CD4-positive, alpha-beta memory T cell (primary cell): Measurements from ENCODE around the gene RUBCN. TPM values are rescaled to one million over a fixed set of nuclear protein-coding genes. Genes with fewer than 3 reads are reported as not detected.

Experiments
- CTCF ChIA-PET: fragments of 350-600 bp; sonication (Branson Sonifier 250); formaldehyde crosslinking; loops from one replicate; lab custom pipeline; 2021; ENCODE audit warnings: inconsistent platforms; ENCODE audit not compliant: partially characterized antibody; lab: Charles Lee
- POLR2A ChIA-PET: fragments of 350-600 bp; sonication (Branson Sonifier 250); formaldehyde crosslinking; loops from one replicate; lab custom pipeline; 2021; ENCODE audit not compliant: partially characterized antibody; lab: Charles Lee
- DNase-seq, 5 donors: peaks; one replicate each; pipeline versions ENCODE4 v3.0.0 to v3.0.0-alpha.2; 2020 to 2022; ENCODE audit warnings: mixed read lengths in 1 of 5
- H3K27ac ChIP-seq: one replicate; pipeline ENCODE4 v1.7.0; 2013; ENCODE audit warnings: low read depth, low read length
- H3K27me3 ChIP-seq: 2 replicates; pipeline ENCODE4 v1.7.0; 2013; ENCODE audit warnings: mild to moderate bottlenecking, low read length, moderate library complexity; ENCODE audit not compliant: insufficient read depth
- H3K36me3 ChIP-seq: 2 replicates; pipeline ENCODE4 v1.7.0; 2013; ENCODE audit warnings: mild to moderate bottlenecking, low read length, moderate library complexity; ENCODE audit not compliant: insufficient read depth
- H3K4me1 ChIP-seq: 2 replicates; pipeline ENCODE4 v1.7.0; 2013; ENCODE audit warnings: mild to moderate bottlenecking, low read length, moderate library complexity; ENCODE audit not compliant: insufficient read depth
- H3K4me3 ChIP-seq, 2 donors: one replicate each; pipeline ENCODE4 v1.7.0; 2013; ENCODE audit warnings: low read length in 2 of 2, mild to moderate bottlenecking in 1 of 2
- H3K9me3 ChIP-seq, 2 donors: one replicate each; pipeline ENCODE4 v1.7.0; 2013; ENCODE audit warnings: low read length in 2 of 2, control low read depth in 1 of 2; ENCODE audit not compliant: control insufficient read depth in 1 of 2
- H3K27ac Mint-ChIP-seq, 7 donors: one replicate each; pipeline ENCODE4 v1.8.0; 2020 to 2021; ENCODE audit warnings: mixed read lengths in 7 of 7, mild to moderate bottlenecking in 6 of 7, inconsistent platforms in 3 of 7, moderate library complexity in 3 of 7
- H3K27me3 Mint-ChIP-seq, 2 donors: one replicate each; pipeline ENCODE4 v1.8.0; 2020 to 2021; ENCODE audit warnings: mixed read lengths in 2 of 2
- H3K36me3 Mint-ChIP-seq, 2 donors: one replicate each; pipeline ENCODE4 v1.8.0; 2020 to 2021; ENCODE audit warnings: mixed read lengths in 2 of 2, inconsistent platforms in 1 of 2, mild to moderate bottlenecking in 1 of 2
- H3K4me1 Mint-ChIP-seq, 4 donors: one replicate each; pipeline ENCODE4 v1.8.0; 2020 to 2021; ENCODE audit warnings: mixed read lengths in 4 of 4, mild to moderate bottlenecking in 1 of 4
- H3K4me3 Mint-ChIP-seq, 8 donors: one replicate each; pipeline ENCODE4 v1.8.0; 2020 to 2021; ENCODE audit warnings: mixed read lengths in 8 of 8, mild to moderate bottlenecking in 7 of 8, moderate library complexity in 6 of 8, inconsistent platforms in 3 of 8
- H3K9me3 Mint-ChIP-seq, 8 donors: one replicate each; pipeline ENCODE4 v1.8.0; 2020 to 2021; ENCODE audit warnings: mixed read lengths in 8 of 8, mild to moderate bottlenecking in 5 of 8, inconsistent platforms in 3 of 8, moderate library complexity in 1 of 8
- intact Hi-C: fragments of 100-400 bp; cut with micrococcal nuclease; formaldehyde crosslinking; loops from one replicate; pipeline ENCODE4 v1.15.1; 2023
- polyA plus RNA-seq, 2 donors: library from polyadenylated mRNA; unstranded; fragments of 300-500 nt; fragmentation: Illumina TruSeq; gene quantifications; one replicate each; pipeline ENCODE4 v1.2.3, GENCODE V29; 2021
- total RNA-seq, 2 experiments: library from RNA; stranded (reverse); gene quantifications; one replicate each; pipeline ENCODE4 v1.2.3, GENCODE V29; 2021

Gene RUBCN
- total and polyA plus RNA-seq, 4 experiments from 2014 or later, result 13.2 to 69.6 (median 45.2) TPM

DNA sequence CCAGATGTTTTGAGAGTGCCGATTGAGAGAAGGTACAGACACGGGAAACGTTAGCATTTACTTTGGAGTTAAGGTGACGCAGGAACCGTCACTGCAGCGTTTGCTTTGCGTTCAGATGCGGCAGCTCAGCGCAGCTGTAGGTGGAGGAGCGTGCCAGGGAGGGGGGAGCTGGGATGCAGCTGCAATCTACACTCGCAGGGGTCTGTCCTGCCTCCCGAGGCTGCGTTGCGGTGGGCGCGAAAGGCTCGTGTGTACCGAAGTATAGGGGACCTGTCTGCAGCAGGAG lies 12.6 kb upstream of the RUBCN start:
- Mint-ChIP-seq H3K4me3 (peak overlapping the region; percentile 90 to 99 (median 98)), H3K27ac (peak overlapping the region; percentile 97 to 99 (median 99)), H3K36me3 (peaks cover 0 to 13% of the 10 kb centered on the region in 2 donors), H3K4me1 (peaks cover 26 to 50% (median 36%) of the 10 kb centered on the region in 4 donors), H3K9me3 (no peaks in the 10 kb centered on the region), H3K27me3 (peaks cover 0 to 2% of the 10 kb centered on the region in 2 donors)
- no peaks in the 10 kb centered on the region for H3K27me3 ChIP-seq
- no peaks in the 10 kb centered on the region for H3K9me3 ChIP-seq
- intact Hi-C loops, result loop anchor here (1.0 kb wide), 2 partner anchors 13 to 37 kb away; partner anchors contain the start of gene RUBCN
- H3K4me3 ChIP-seq, result peak overlapping the region; percentile 75 to 89
- peak; percentile 76 to 84 (median 82) for DNase-seq
- peaks cover 44% of the 10 kb centered on the region for H3K4me1 ChIP-seq
- no peaks in the 10 kb centered on the region for H3K36me3 ChIP-seq
- CTCF ChIA-PET, result interaction anchor here (0.7 to 1.7 kb wide), 9 partner anchors 9 to 156 kb away, joined by 3 to 11 read pairs (median 3); partner anchors contain the start of gene LRCH3
- POLR2A ChIA-PET, result interaction anchor here (1.9 to 4.2 kb wide), 3 partner anchors 12 to 41 kb away, joined by 24 to 42 read pairs (median 33); partner anchors contain the start of genes LRCH3 and RUBCN
- H3K27ac ChIP-seq, result peak overlapping the region; percentile 86

DNA sequence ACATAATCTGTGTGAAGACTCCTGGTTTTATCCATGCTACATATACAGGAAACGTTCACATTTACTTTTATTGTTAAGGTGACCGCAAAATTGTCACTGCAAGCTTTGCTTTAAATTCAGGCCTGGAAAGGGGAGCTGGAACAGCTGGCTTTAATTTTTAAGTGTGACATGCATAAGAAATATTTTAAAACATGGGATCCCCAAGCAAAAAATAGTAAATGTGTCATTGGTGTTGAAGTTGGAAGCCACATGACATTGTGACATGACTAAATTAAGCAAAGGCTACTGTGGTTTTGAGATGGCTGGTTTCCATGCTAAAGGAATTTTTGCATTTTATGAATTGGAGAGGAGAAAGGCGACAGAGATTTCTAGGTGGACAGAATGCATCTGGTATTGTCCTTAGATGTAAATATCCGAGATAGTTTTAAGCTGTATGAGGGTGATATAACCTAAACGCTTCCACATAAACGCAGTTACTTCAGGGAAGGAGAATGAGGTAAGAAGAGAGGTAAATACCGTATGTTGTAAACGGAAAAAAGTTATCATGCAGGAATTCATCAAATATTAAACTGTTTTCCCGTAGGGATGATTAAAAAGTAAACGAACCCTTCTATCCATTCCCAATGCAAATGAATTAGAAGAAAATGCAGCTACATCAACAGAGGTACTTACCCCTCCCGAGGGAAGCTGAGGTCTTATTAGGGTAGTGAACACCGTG lies 12.1 kb upstream of the RUBCN start:
- peak overlapping the region; percentile 86 for H3K27ac ChIP-seq
- POLR2A ChIA-PET, result interaction anchor here (1.9 to 4.2 kb wide), 3 partner anchors 12 to 42 kb away, joined by 24 to 42 read pairs (median 33); partner anchors contain the start of genes LRCH3 and RUBCN
- peaks cover 23 to 45% (median 32%) of the 10 kb centered on the region in 4 donors for H3K4me1 Mint-ChIP-seq
- no peak for DNase-seq
- no peaks in the 10 kb centered on the region for H3K9me3 Mint-ChIP-seq
- peaks cover 39% of the 10 kb centered on the region for H3K4me1 ChIP-seq
- no peaks in the 10 kb centered on the region for H3K27me3 ChIP-seq
- no peaks in the 10 kb centered on the region for H3K36me3 ChIP-seq
- peak overlapping the region; percentile 97 to 99 (median 99) for H3K27ac Mint-ChIP-seq
- peaks cover 0 to 13% of the 10 kb centered on the region in 2 donors for H3K36me3 Mint-ChIP-seq
- CTCF ChIA-PET, result interaction anchor here (0.7 to 1.7 kb wide), 9 partner anchors 9 to 157 kb away, joined by 3 to 11 read pairs (median 3); partner anchors contain the start of gene LRCH3
- H3K27me3 Mint-ChIP-seq, result peaks cover 0 to 2% of the 10 kb centered on the region in 2 donors
- no peaks in the 10 kb centered on the region for H3K9me3 ChIP-seq
- H3K4me3 Mint-ChIP-seq, result peak overlapping the region; percentile 90 to 99 (median 98)
- intact Hi-C loops, result loop anchor here (1.0 kb wide), 2 partner anchors 12 to 36 kb away; partner anchors contain the start of gene RUBCN
- peak overlapping the region; percentile 75 to 89 for H3K4me3 ChIP-seq

DNA sequence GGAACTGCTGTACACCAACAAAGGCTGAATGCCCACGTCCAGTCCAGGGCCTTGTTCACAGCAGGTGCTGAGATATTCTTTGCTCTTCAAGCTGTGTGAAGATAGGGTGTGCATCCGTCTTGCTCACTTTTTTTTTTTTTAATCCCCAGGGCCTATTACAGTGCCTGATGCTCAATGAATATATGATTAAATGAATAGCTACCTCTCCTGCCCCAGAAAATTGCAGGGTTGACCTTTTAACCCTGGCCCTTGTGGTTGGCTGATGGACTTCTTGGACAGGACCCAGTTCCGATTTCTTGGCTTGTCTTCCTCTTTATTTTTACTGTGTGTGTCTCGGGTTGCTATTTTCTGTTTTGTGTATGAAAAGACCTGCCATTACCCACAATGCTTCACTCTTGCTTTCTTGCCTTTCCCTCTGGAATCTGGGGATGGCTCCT lies 10.1 kb upstream of the RUBCN start:
- Mint-ChIP-seq H3K36me3 (peaks cover 0 to 13% of the 10 kb centered on the region in 2 donors), H3K27me3 (peaks cover 0 to 2% of the 10 kb centered on the region in 2 donors), H3K27ac (peak overlapping the region in 2 of 7 donors; percentile 13 to 52), H3K4me3 (no peak overlapping the region), H3K4me1 (peaks cover 11 to 29% (median 19%) of the 10 kb centered on the region in 4 donors), H3K9me3 (no peaks in the 10 kb centered on the region)
- Histone ChIP-seq H3K36me3 (no peaks in the 10 kb centered on the region), H3K4me3 (no peak overlapping the region), H3K27ac (no peak overlapping the region), H3K27me3 (no peaks in the 10 kb centered on the region), H3K9me3 (no peaks in the 10 kb centered on the region), H3K4me1 (peaks cover 23% of the 10 kb centered on the region)
- DNase-seq, result no peak
- CTCF ChIA-PET, result no interaction called here
- intact Hi-C loops, result no loop called here
- POLR2A ChIA-PET, result interaction anchor here (1.5 kb wide), 1 partner anchor 11 kb away, joined by 4 read pairs; no protein-coding TSS in a partner anchor

DNA sequence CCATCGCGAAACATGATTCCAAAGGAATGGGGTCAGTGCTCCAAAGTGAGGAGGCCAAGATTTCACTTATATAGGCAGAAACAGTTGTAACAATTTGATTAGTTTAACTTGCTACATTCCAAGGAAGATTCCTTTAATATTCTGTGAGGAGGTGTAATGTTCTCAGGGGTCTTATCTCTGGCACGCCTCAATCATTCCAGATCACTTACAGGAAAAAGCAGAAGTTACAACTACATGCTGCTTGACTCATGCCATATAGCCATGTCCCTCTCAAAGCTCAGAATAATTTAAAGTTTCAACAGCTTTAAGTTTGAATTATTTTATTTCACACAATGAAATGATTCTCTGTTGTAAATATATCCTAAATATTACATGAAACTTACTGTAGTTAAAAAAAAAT lies 9.5 kb upstream of the RUBCN start:
- Histone ChIP-seq H3K27me3 (no peaks in the 10 kb centered on the region), H3K9me3 (no peaks in the 10 kb centered on the region), H3K36me3 (no peaks in the 10 kb centered on the region), H3K27ac (no peak overlapping the region), H3K4me3 (no peak overlapping the region), H3K4me1 (peaks cover 17% of the 10 kb centered on the region)
- peaks cover 0 to 2% of the 10 kb centered on the region in 2 donors for H3K27me3 Mint-ChIP-seq
- intact Hi-C loops, result no loop called here
- no peaks in the 10 kb centered on the region for H3K9me3 Mint-ChIP-seq
- peaks cover 9 to 22% (median 15%) of the 10 kb centered on the region in 4 donors for H3K4me1 Mint-ChIP-seq
- CTCF ChIA-PET, result no interaction called here
- H3K27ac Mint-ChIP-seq, result peak overlapping the region in 1 of 7 donors; percentile 54
- peaks cover 0 to 13% of the 10 kb centered on the region in 2 donors for H3K36me3 Mint-ChIP-seq
- POLR2A ChIA-PET, result interaction anchor here (1.5 kb wide), 1 partner anchor 10 kb away, joined by 4 read pairs; no protein-coding TSS in a partner anchor
- DNase-seq, result no peak
- no peak overlapping the region for H3K4me3 Mint-ChIP-seq

DNA sequence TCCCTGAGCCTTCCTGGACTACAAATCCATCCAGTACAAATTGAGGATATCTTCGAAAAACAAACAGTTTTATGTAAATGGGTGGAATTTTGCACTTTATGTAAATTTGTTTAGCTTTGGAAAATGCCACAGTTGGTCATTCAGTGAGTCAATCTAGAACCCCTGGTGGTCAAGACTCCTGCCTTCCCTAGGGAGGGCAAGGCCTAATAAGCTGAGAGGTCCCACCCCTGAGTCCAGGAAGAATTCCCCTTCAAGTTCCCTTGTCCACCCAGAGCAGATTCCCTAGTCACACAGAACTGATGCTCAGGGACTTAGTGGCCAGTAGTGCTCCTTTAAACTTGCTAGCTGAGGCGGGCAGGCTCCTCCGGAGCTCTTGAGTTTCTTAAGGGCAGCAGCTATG lies 6.1 kb upstream of the RUBCN start:
- Mint-ChIP-seq H3K4me1 (peaks cover 0 to 6% (median 2%) of the 10 kb centered on the region in 4 donors), H3K9me3 (no peaks in the 10 kb centered on the region), H3K36me3 (no peaks in the 10 kb centered on the region), H3K27me3 (no peaks in the 10 kb centered on the region), H3K27ac (no peak overlapping the region), H3K4me3 (no peak overlapping the region)
- ChIA-PET POLR2A (interaction anchor here (0.6 kb wide), 1 partner anchor 52 kb away, joined by 3 read pairs; no protein-coding TSS in a partner anchor), CTCF (no interaction called here)
- H3K9me3 ChIP-seq, result no peaks in the 10 kb centered on the region
- no peak overlapping the region for H3K4me3 ChIP-seq
- H3K27me3 ChIP-seq, result no peaks in the 10 kb centered on the region
- no peaks in the 10 kb centered on the region for H3K36me3 ChIP-seq
- intact Hi-C loops, result no loop called here
- DNase-seq, result no peak
- H3K4me1 ChIP-seq, result peaks cover 6% of the 10 kb centered on the region
- H3K27ac ChIP-seq, result no peak overlapping the region

DNA sequence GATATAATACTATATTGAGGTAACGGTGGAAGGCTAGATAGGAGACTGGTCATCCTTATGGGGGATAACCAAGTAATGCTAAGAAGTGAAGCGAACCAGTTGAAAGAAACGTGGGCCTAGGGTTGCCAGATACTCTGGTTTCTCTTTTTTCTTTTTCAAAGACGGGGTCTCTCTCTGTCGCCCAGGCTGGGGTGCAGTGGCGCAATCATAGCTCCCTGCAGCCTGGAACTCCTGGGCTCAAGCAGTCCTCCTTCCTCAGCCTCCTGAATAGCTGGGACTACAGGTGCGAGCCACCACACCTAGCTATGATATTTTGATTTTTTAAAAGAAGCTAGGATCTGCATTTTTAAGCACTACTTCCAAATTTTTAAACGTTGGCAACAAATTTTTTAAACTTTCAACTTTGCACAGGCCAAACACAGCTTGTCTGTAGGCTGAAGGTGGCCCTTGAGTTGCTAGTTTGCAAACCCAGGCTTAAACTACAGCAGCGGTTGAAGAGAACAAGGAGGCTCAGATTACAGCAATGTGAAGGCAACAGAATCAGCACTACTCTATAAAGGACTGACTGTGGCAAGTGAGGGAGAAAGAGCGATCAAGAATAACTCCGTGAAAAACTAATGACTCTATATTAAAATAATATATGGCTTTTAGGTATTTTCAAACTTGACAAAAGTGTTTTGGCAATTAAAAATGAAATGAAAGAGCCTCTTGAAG lies 1.2 kb upstream of the RUBCN start:
- no peak for DNase-seq
- peak overlapping the region; percentile 62 to 87 for H3K4me3 ChIP-seq
- ChIA-PET CTCF (no interaction called here), POLR2A (interaction anchor here (4.0 to 4.4 kb wide), 2 partner anchors 12 to 24 kb away, joined by 33 to 78 read pairs; partner anchors contain the start of gene FYTTD1)
- no peaks in the 10 kb centered on the region for H3K36me3 ChIP-seq
- no peaks in the 10 kb centered on the region for H3K9me3 ChIP-seq
- intact Hi-C loops, result loop anchor here (2.0 kb wide), 1 partner anchor 183 kb away; the partner anchor contains the start of gene BDH1
- no peaks in the 10 kb centered on the region for H3K9me3 Mint-ChIP-seq
- peaks cover 0 to 11% of the 10 kb centered on the region in 2 donors for H3K36me3 Mint-ChIP-seq
- peaks cover 19 to 42% (median 28%) of the 10 kb centered on the region in 4 donors for H3K4me1 Mint-ChIP-seq
- H3K27me3 Mint-ChIP-seq, result no peaks in the 10 kb centered on the region
- H3K27me3 ChIP-seq, result no peaks in the 10 kb centered on the region
- H3K4me3 Mint-ChIP-seq, result peak overlapping the region; percentile 84 to 99 (median 95)
- H3K4me1 ChIP-seq, result peaks cover 33% of the 10 kb centered on the region
- H3K27ac ChIP-seq, result peak overlapping the region; percentile 75
- peak overlapping the region; percentile 86 to 98 (median 92) for H3K27ac Mint-ChIP-seq
